Activated T-cell treated with anti-CD3 and anti-CD28 coated beads for 24 hours (primary cell): ENCODE measurements around the gene CAMSAP1.

Experiments
- DNase-seq: peaks from one replicate; pipeline ENCODE4 v3.0.0-alpha.2; 2020; ENCODE audit warnings: low read depth

The CAMSAP1 gene

DNA sequence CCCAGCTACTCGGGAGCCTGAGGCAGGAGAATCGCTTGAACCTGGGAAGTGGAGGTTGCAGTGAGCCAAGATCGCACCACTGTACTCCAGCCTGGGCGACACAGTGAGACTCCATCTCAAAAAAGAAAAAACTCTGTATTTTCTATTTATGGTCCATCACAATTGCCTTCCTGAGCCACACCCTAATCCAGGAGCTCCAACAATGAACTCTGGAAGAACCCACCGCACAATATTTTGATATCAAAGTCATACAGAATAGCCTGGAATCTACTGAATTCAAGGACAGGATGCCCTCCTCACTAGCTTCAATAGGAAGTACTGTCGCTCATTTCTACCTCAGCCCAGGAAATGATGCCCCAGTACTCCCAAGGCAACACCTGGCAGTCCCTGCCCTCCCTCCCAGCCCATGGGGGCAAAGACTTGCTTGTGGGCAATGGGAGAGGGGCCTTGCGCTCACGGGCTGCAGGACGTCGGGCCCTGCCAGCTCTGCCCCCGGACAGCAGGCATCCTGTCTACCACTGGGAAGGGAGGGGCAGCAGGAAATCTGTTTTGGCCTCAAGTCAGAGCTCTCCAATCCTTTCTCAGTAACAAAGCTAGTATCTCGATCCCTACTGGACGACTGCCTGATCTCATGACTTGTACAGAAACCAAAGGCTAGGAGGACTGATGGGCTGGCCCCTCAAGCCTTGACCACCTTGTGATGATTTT, 34.1 kb upstream of the CAMSAP1 start:
- no peak for DNase-seq

DNA sequence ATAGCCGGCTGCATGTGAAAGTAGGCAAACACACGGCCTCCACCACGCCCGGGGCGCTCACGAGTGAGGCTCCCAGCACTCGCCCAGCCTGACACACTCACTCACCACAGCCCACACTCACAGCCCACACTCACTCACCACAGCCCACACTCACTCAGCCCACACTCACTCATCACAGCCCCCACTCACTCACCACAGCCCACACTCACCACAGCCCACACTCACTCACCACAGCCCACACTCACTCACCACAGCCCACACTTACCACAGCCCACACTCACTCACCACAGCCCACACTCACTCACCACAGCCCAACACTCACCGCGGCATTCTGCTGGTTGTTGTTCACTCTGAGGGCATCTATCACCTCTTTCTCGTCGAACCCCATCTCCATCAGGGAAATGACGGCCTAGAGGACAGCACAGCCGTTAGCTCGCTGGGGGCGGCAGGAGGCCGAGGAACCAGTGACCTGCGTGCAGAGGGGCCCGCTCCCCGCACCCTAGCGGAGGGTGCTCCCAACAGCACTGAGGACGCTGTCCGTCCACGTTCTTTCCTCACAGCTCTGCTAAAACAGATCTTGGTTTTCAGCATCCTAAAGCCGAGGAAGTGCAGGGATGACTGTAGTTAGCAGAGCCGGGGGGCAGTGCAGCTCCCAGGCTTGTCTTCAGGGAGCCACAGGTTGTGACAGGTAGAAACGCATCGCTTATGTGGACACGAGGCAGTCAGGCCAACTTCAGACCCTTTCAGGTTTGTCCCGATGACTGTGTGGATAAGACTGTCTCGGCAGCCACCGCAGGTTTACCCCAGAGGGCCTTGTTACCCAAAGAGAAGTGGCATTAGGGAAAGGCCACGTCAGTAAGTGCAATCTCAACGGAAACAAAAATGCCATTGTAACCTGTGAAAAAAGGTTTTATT, 32.3 kb upstream of the CAMSAP1 start:
- DNase-seq = peak; percentile 51

DNA sequence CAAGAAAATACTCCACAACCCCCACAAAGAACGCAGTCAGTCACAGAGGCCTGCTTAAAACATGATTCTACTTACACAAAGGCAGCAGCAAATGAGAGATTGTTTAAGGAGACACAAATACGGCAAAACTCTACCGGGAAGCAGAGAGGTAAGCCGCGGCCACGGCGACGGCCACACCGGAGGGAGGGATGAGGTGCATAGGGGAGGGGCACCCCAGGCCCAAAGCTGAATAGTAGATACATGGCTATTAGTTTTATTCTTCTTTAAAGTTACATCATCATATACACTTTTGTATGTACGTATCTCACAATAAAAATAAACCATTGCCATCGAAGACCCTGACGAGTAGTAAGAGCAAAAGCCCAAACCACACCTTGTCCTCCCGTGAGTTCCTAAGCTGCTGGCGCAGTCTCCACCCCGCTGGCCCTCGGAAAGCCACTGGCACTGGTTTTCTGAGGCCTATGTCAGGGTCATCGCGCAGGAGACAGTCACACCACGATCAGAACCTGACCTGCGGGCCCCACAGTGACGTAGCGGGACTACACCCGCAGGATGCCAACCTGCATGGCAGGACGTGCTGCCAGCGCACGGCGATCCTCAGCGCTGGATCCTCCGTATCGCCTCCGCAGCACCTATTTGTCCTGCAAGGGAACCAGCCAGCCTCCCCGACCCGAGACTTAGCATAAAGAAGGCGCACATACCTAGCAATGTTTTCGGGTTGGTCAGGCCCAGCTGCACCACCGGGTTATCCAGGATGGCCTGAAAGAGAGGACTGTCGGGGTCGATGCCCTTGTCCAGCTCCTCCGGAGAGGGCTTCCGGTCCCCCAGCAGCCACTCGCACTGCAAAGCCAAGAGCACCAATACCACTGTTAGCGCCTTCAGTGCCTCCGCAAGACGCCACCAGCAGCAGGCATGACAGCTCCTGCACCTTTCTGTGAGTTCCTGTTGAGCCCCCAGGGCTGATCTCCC, 30.5 kb upstream of the CAMSAP1 start:
- no peak for DNase-seq

DNA sequence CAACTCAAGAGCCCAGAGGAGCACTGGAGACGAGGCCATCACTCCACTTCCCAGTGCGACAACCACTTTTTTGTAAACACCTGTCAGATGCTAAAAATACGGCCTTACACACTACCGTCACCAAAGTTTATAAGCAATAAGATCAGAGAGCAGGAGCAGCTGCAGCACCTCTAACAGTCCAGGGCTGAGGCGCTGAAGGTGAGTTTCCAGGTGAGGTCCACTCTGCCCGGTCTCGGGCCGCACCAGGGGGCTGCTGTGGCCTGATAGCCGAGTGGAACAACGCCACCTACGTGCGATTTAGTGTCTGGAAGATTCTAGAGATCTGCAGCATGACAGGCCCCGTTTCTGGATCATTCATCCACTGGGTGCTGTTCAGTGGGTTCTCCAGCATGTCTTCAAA, 25.8 kb upstream of the CAMSAP1 start:
- no peak for DNase-seq

DNA sequence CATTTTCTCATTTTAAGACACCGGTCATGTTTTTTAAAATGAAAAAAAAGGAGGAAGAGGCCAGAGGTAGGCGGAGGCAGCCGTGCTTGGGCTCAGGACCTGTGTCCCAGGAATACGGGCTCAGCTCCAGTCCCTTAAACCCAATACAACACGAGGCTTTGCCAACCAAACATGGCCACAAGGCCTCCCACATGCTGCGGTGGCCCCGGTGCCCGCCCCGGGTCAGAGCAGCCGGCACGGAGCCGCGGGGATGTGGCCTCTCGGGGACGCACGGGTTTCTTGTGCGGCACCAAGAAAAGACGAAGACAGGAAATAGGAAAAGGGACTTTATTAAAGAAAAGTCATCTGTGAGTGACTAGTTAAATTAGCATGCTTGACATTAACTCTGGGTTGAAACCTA, 25.3 kb upstream of the CAMSAP1 start:
- DNase-seq = no peak

DNA sequence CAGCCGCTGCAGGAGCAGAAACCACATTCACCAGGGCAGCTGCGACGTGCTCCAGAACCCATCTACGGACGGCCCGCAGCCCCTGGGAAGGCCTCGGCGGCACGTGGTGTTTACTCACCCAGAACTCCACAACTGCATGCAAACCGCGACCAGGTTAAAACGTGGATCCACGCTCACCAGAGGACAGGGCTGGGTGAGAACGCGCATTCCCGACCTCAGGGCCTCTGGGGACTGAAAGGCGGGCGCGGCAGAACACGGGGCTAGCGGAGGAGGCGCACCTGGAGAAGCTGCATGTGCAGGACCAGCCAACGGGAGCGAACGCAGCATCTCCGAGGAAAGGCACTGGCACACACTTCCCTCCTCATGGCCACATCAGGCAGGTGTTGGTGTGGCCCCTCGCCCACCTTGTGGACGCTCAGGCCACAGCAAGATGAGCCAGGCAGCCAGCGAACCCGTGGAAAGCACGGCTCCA, 24.0 kb upstream of the CAMSAP1 start:
- DNase-seq = no peak

DNA sequence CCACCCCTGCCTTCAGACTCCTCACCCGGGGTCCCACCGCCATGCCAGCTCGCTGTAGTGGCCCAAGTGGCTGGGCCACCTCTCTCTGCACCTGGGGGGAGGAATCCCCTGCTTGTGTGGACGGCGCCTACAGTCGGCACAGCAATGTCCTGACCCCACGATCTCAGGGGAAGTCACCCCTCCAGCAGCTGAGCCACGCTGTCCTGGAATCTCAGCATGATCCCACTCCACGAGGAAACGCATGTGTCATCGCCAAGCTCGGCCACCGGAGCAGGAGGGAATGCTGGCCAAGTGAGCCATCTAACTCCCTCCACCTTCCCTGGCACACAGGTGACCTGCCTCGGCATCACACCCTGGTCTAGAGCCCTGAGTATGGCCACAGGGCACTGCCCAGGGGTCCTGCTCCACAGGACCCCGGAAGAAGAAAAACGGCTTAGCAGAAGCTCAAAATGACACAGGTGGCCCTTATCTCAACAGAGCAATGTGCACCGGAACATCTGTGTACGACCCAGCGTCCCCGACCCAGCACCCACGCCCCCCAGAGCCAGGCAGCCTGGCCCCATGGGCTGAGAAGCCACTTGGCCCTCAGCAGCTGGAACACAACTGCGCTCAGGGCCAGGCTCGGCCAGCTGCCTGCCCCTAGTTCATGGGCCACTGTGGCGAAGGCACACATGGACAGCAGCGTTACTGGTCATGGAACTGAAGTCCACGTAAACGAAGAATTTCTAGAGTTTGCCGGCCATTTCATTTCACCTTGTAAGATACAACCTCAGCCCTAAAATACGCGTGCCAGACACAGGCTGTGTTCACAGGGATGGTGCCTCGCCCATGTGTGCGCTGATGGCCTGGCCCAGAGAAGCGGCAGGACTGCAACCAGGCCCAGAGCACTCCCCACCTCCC, 23.4 kb upstream of the CAMSAP1 start:
- DNase-seq = no peak

DNA sequence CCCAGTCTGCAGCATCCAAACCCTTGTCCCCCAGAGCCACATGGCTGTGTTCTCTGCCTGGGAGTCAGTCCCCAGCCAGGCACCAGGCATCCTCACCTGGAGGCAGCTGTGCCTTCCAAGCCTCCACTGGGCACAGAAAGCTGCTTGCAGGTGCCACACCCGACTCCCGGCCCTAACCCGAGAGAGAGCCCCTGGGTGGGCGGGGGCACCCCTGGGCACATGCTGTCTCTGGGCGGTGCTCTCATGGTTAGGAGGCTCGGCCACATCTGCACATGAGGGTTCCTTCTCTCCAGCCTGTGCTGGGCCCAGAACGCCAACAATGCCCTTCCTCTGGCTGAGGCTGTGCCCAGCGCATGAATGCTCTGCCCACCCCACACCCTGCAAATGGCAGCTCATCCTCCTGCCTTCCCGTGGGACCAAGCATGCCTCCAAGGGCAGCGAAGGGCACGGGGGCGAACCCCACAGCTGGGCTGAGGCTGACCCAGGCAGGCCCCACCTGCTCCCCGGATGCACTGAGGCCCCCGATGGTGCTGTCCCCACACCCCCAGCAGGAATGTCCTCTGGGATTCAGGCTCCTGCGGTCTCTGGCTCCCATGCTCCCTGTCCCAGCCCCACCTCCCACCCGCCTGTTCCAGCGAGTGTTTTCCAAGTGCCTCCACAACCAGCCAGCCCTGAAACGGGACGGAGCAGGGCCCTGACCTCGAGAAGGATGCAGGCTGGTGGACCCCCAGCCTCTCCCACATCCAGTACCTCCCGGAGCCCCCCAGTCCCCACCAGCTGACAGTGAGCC, 22.5 kb upstream of the CAMSAP1 start:
- no peak for DNase-seq

DNA sequence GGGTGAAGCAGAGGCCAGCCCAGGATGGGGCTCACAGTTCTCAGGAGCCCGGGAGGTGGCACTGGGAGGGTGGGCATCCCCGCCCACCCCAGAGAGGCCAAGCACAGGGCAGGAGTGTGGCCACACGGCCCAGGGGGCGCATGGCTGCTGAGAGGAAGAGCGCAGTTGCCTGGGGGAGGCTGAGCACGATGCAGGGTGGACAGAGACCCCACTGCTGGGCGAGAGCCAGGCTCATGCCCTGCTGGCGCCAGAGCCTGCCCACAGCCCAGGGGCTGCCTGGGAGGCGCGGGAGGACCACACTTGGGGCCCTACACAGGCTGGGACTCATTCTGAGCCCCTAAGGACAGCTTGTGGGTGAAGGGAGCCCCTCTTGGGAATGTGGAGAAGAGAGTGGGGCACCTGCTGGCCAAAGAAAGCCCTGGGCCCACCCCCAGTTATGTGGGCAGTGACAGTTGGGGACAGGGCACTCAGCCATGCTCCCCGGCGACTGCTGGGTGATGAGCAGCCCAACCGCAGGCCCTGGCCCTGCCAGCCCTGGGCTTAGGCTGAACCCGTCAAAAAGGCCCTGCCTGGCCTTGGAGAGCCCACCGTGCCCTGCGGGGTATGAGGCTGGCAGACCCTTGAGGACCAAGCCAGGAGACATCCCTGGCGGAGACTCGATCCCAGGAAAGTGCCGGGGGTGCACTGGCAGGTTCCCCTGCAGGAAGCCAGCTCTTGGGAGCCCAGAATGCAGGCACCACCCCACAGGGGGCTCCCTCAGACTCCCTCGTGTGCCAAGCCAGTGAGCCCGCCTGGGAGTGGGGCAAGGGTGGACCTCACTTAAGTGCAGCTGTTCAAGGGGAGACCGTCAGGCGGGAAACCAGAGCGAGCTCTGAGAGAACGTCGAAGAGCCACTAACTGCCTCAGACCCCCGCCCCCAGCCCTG, 21.6 kb upstream of the CAMSAP1 start:
- DNase-seq = no peak

DNA sequence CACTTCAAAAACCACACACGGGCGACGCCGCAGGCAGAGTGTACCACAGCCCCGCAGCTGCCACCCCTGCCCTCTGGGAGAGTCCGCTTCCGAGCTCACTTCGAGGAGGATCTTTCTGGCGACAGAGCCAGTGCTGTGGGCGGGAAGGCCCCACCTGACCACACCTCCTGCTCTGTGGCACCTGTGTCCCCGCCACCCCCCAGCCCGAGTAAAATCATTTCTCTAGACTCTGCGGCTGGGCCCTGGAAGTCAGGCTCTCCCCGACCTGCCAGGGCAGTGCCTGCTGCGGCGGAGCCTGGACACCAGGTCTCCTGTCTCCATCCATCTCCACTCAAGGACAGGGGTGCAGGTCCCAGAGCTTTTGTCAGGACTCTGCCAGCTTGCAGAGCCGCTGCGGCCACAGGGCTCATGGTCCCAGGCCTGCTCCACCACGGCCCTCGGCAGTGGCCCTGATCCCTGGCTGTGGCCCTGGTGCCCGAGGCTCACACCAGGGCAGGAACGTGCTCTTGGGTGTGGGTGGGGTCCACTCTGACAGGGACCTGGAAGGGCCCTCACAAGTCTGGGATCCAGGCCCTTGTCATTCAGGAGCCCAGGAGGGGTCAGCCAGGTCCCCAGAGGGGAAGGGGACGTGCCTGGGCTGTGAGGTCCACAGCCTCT, 20.9 kb upstream of the CAMSAP1 start:
- DNase-seq = no peak

DNA sequence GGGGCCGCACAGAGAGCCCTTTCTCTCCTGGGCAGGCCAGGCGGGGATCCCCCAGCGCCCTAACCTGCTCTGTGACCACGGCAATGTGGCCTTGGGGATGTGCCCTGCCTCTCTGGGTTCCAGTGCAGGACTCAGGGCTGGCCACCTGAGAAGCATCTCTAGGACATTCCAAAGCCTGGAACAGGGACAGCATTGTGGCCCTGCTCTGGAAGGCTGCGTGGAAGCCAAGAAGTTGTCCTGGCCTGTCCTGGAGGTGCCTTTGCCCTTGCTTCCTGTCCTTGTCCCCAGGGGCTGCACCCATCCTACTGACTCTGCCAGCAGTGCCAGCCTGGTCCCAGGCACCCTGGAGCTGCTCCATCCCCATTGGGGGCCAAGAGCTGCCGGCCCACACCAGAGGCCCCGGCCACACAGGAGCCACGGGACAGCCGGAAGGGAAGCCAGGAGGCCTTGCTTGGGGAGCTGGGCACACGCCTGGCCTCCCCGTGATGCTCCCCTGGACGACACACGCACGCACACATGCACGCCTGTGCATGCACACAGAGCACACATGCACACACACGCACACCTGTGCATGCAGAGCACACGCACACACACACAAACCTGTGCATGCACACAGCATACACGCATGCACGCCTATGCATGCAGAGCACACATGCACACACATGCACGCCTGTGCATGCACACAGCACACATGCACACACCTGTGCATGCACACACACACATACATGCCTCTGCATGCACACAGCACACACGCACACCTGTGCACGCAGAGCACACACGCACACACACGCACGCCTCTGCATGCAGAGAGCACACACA, 20.1 kb upstream of the CAMSAP1 start:
- DNase-seq = no peak

DNA sequence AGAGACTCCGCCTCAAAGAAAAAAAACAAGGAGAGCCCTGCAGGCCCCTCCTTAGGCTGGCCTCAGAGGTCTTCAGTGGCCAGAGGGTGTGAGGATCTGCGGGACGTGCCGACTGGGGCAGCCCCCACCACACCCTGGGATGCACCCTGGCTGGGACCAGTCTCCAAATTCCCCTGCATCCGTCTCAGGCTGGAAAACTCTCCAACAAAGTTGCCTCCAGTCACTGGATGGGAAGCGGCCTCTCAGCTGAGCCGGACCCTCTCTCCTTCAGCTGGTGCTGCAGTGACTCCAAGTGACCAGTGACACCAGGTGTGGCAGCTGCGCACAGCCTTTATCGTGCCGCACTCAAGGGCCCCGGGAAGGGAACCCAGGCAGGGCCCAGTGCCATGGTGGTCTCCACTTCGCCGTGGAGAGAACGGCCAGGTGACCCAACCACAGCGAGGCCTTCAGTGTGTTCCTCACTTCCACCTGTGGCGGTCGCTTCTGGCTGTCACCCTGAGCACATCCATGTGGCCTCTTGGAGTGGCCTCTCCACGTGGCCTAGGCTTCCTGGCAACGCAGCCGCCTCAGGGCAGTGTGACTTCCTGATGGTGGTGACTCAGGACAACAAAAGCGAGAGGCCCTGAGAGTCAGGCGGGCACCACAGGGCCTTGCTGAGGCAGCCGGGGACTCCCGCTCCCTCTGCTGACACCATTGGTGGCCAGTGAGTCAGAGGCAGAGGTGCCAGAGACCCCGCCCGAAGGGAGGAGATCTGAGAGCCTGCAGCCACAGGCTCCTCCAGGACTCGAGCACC, 19.3 kb upstream of the CAMSAP1 start:
- DNase-seq = peak; percentile 71

DNA sequence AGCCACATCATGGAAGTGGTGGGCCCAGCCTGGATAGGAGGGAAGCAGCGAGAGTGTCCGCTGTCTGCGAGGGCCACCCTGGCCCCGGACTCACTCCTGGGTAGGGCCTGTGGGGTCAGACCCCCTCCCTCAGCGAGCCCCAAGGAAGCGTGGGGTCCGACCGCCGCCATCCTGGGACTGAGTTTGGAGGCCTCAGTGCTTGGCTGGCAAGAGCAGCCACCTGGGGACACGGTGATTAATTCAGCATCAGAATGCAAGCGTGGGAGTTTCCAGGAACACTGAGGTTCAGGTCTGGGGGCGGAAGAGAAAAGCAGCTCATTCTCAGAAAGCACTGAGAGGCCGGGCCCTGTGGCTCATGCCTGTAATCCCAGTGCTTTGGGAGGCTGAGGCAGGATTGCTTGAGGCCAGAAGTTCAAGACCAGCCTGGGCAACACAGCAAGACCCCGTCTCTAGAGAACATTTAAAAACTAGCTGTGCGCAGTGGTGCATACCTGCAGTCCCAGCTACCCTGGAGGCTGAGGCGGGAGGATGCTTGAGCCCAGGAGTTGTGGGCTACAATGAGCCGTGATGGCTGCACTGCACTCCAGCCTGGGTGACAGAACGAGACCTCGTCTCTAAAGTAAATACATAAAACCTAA, 18.3 kb upstream of the CAMSAP1 start:
- peak; percentile 74 for DNase-seq

DNA sequence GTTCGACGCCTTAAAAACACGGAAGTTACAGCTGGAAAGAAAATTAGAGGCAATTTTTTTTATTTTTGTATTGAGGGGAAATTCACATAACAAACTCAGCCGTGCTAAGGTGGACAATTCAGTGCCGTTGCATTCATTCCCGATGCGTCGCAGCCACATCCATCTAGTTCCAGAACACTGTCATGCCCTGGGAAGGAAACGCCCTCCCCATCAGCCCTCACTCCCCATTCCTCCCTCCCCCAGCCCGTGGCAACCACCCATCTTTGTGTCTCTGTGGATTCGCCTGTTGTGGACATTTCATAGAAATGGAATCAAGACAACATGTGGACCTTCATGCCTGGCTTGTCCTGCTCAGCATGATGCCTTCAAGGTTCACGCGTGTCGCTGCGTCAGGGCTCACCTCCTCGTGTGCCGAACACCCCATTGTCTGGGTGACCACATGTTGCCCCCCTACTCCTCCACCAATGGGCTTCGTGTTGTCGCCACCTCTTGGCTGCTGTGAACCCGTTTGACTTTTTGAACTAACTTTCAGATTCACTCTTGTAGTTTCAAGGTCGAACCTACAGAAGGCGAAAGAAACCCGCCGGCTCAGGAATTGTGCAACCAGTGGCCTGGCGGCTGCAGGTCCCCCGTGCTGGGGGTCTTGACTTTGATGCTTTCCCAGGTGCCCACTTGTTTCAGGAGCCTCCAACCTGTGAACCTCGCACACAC, 17.4 kb upstream of the CAMSAP1 start:
- DNase-seq = no peak

DNA sequence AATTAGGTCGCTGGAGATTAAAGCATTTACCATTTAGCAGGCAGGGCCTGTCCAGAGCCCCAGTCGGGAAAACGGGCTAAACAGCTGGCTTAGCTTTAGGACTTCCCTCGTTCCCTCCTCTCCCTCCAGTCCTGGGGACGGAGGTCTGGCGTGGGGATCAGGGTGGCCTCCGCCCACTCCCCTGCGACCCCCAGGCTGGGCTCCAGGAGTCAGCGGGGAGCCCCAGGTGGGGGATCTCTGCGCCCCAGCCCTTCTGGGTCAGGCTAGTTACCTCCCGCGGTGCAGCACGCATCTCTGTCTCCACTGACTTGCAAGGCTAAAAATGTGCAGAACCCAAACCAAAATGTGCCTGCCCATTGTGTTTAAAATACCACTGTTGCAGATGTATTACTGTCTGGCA, 16.2 kb upstream of the CAMSAP1 start:
- DNase-seq = no peak
